IMR-90 (cell line): ENCODE measurements around the gene ZNF423.

Source experiments
- BHLHE40 ChIP-seq: fragments of 150-350 bp; IDR thresholded peaks from 2 replicates; pipeline ENCODE4 v1.6.1; 2016; ENCODE audit warnings: mild to moderate bottlenecking, low read depth, low read length
- CHD1 ChIP-seq: IDR thresholded peaks from 2 replicates; pipeline ENCODE4 v1.6.1; 2012; ENCODE audit warnings: low read depth, low read length, improper control_type of control experiment
- POLR2A ChIP-seq: IDR thresholded peaks from 2 replicates; pipeline ENCODE4 v1.6.1; 2012; ENCODE audit warnings: mild to moderate bottlenecking, low read depth, low read length
- RAD21 ChIP-seq: IDR thresholded peaks from 2 replicates; pipeline ENCODE4 v1.6.1; 2012; ENCODE audit warnings: low read length, improper control_type of control experiment
- RFX5 ChIP-seq: IDR thresholded peaks from 2 replicates; pipeline ENCODE4 v1.8.0; 2012; ENCODE audit warnings: low read depth, mild to moderate bottlenecking, low read length, moderate library complexity
- SMC3 ChIP-seq: fragments of 150-350 bp; IDR thresholded peaks from 2 replicates; pipeline ENCODE4 v1.6.1; 2016; ENCODE audit warnings: low read depth, mild to moderate bottlenecking, antibody characterized with exemption, low read length, moderate library complexity
- TF ChIP-seq, protein P1 (sequence below): conservative IDR thresholded peaks from 2 replicates; pipeline ENCODE4 v1.5.1; 2012; ENCODE audit warnings: mild to moderate bottlenecking, low read depth, low read length, improper control_type of control experiment

DNA sequence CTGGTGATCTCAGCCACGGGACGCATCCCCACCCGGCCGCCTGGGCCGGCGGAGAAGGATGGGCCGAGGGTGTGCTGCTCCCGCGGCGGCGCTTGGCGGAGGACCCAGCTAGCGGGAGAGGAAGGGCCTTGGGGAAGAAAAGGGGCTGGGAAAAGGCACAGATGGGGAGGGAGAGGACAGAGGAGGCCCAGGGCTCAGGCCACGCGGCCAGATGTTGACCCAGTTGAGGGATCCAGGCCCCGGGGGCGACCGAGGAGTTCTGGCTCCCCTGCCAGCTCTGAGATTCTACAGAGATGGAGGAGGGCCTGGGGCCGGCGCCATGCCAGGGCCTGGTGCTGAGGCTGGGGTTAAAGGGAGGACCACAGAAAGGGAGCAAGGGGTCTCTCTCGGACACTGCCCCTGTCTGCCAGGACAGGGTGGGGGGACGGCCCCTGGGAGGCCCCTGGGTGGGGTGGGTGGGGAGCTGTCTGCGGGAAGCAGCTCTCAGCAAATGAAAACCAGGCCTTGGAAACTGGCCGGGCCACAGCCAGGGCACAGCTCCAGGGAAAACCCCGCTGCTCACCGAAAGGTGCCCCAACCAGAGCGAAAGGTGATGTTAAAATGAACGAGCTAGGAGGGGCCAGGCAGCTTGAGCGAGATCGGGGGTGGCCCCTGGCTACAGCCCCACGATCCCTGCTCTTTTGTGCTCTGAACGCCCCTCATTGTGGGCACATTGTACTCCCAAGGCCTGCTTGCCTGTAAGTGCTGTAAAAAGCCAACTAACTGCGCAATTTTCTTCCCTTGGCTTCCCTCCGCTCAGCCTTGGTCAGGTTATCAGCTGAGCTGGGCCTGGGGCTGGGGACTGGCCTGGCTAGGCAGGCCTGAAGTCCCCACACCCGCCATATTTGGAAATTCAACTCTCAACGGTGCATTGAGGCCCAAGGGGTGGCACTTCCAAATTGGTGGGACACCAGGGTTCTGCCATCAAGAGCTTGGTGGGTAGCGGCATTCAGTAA lies 191.4 kb downstream of the ZNF423 start:
- TF ChIP-seq RAD21 (no peak), POLR2A (no peak), RFX5 (no peak), BHLHE40 (no peak), SMC3 (no peak), CHD1 (no peak)
- TF ChIP-seq, protein P1, sequence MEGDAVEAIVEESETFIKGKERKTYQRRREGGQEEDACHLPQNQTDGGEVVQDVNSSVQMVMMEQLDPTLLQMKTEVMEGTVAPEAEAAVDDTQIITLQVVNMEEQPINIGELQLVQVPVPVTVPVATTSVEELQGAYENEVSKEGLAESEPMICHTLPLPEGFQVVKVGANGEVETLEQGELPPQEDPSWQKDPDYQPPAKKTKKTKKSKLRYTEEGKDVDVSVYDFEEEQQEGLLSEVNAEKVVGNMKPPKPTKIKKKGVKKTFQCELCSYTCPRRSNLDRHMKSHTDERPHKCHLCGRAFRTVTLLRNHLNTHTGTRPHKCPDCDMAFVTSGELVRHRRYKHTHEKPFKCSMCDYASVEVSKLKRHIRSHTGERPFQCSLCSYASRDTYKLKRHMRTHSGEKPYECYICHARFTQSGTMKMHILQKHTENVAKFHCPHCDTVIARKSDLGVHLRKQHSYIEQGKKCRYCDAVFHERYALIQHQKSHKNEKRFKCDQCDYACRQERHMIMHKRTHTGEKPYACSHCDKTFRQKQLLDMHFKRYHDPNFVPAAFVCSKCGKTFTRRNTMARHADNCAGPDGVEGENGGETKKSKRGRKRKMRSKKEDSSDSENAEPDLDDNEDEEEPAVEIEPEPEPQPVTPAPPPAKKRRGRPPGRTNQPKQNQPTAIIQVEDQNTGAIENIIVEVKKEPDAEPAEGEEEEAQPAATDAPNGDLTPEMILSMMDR = no peak
